Measurements from ENCODE around the gene TACR2.
A peak's percentile ranks its signal among the peaks of the same experiment; 100 is the strongest.

TACR2 gene

GRCh38 chr10:69449841-69450240 is 33.1 kb upstream of the TACR2 start:
- DNase-seq = peak; percentile 38

- no peak for DNase-seq
These were observed 30.0 kb upstream of the TACR2 start for GRCh38 chr10:69446650-69447151.

DNA sequence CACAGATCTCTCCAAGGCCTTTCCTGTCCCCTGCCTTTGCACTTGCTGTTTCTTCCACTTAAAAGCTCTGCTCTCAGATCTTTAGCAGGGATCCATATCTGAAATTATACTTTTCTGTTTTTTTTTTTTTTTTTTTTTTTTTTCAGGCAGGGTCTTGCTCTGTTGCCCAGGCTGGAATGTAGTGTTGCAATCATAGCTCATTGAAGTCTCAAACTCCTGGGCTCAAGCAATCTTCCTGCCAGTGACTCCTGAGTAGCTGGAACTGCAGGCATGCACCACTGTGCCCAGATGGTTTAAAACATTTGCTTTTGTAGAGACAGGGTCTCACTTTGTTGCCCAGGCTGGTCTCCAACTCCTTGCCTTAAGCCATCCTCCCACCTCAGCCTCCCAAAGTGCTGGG is 29.5 kb upstream of the TACR2 start:
- DNase-seq = no peak

DNA sequence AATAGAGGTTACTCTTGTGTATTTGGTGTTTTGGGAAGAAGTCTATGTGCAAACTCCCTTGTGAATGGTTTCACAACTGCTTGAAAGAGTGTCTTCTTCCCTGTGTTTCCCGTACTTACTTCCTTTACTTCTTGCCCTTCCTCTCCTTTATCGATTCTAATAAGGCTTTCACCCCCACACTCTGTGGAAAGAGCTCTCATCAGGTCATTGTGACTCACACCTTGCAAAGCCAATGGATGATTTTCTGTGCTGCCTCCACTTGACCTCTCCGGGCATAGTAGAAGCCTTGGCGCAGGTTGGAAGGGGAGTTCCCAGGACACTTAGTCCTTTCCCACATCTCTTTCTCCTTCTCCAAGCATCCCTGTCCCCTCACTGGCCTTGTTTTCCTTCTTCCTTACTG is 28.3 kb upstream of the TACR2 start:
- DNase-seq = no peak

- DNase-seq = no peak
These were observed 26.6 kb upstream of the TACR2 start for GRCh38 chr10:69443354-69443753.

DNA sequence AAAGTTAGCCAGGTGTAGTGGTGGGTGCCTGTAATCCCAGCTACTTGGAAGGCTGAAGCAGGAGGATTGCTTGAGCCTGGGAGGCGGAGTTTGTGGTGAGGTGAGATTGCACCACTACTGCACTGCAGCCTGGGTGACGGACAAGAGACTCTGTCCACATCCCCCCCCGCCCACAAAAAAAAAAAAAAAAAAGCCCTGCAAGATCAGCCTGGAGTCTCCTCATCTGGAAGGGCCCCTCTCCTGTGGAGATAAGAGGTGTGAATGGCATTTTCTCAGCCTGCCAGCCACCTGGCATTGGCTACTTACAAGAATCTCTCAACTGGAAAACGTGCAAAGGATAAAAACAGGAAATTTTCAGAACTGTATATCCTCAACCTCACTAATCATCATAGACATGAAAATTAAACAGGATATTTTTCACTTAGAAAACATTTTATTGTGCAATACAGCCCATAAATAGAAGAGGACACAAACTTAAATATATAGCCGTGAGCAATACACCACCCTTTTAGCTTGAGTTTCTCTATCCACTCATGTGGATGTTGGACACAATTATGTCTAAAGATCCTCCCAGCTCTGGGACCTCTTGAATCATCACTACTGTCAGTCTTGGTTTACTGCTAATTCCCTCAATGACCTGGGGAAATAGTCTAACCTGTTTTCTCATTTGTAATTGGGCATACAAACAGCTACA is 23.2 kb upstream of the TACR2 start:
- DNase-seq = no peak

DNA sequence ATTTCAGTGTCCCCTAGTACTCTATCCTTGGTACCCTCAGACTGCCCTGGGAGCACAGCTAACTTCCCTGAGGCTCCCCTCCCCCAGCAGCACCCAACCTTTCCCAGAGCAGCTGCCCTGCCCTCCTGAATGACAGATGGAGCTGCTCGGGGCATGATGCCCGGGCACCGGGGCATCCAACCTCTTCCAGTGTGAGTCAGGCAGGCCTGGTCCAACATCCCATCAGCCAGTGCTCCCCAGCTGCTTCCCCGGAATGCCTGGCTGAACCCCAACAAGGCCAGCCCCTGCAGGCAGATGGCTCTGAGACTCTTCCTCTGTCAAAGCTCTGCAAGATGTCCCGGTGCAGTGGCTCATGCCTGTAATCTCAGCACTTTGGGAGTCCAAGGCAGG is 22.6 kb upstream of the TACR2 start:
- no peak for DNase-seq

DNA sequence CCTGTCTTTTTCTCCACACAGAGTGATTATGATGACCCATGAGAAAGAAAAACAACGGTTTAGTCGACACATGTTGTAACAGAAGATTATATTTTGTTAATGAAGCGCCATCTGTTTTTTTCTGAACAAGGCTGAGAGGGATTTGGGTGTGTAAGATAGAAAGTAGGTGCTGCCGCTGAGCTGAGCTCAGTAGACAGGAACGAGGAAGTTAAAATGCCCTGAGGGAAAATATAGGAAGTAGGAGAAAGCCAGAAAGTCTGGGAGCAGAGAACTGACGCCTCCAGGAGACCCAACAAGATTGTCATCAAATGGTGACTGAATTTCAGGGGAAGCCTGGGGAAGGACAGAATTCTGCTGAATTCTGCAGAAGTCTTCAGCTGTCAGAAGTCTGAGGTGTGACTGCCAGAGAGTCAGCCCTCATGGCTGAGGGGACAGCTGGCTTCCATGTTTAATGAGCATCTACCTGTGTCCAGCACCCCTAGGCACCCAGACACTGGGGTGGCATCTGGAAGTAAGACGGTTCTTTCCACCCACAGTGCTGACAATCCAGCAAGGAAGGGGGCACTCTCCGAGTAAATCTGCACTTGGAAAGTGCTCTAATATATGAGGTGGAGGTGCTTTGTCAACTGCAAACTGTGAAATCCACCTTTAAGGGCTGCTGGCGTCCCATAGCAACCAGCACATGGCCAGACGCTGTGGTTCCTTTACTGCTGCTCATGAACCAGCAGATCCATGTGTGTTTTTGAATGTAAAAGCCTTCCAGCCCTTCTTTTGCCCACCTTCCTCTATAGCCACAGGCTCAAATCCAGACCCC is 22.0 kb upstream of the TACR2 start:
- no peak for DNase-seq

GRCh38 chr10:69437321-69438259 is 20.9 kb upstream of the TACR2 start:
- DNase-seq = no peak

GRCh38 chr10:69435966-69436520 is 19.3 kb upstream of the TACR2 start:
- DNase-seq = no peak

- no peak for DNase-seq
These were observed 18.2 kb upstream of the TACR2 start for GRCh38 chr10:69434926-69435325.

GRCh38 chr10:69434169-69434568 is 17.5 kb upstream of the TACR2 start:
- DNase-seq = no peak

DNA sequence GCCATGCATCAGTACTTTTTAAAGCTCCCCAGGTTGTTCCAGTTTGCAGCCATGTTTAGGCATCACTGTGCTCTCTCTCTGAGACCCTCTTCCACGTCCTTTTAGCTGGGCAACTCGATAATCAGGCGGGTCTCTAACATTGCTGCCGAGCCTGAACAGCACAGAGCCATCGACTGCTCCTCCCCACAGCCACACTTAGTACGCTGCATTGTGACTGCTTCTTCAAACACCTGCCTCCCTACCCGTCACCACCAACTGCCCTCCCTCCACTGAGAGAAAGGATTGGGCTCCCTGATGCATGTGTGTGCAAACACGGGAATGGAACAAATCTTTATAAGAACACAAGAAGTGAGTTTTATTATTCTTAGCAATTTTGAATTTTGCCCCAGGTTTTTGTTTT is 11.4 kb upstream of the TACR2 start:
- no peak for DNase-seq

DNA sequence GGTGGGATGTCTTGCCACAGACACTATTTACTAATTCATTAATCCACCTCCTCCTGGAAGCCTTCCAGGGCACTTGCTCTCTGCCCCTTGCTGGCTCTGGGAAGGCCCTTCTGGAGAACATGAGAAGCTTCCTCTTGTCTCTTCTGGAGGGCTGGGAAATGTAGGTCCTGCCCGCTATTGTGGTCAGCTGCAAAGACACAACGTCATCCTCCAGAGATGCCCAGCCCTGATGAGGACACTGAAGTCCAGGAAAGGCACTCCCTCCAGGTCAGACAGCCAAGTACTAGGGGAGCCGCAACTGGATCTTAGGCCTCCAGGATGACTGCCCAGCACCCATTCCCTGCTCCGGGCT is 9.6 kb upstream of the TACR2 start:
- DNase-seq = no peak

DNA sequence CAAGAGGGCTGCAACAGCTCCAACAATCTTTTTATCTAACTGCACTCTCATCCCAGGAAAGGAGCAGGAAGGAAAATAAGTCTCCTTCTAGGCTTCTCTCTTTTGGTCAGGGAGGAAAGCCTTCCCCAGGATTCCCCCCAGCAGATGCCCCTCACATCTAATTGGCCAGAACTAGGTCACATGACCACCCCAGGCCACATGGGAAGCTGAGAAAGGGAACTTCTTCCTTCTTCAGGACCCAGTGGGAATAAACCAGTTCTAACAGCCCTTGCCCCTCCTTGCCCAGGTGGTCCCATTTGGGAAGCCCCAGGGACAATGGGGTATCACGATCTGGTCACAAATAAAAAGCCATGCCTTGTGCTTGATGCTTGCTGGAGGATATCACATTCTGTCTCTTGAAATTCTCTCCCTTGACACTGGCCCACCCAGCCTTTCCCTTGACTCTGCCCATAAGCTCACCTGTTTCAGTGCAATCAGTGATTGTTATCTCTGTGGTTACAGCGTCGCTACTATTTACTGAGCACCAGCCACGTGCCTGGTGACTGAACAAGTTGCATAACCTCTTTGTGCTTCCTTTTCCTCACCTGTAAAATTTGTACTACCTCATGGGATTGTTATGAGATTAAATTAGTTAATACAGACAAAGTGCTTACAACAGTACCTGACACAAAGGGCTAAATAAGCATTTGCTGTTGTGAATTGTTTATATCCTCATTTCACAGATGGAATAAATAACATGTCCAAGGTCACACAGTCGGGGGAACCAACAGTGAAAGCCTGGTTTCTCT is 9.0 kb upstream of the TACR2 start:
- no peak for DNase-seq

DNA sequence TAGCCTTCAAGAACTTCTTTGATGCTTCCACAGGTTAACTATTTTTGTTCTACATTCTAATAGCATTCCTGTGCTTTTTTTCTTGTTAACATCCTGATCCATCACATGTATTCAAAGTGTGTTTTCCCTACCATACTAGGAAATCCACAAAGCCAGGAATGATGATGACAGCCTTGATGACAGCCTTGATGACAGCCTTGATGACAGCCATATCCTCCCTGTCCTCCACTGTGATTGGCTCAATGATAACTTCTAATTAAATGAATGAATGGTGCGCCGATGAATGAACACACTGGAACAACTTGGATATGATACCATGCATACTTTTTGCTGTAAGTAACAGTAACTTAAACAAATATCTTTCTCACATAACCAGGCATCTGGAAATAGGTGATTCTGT is 8.3 kb upstream of the TACR2 start:
- no peak for DNase-seq

DNA sequence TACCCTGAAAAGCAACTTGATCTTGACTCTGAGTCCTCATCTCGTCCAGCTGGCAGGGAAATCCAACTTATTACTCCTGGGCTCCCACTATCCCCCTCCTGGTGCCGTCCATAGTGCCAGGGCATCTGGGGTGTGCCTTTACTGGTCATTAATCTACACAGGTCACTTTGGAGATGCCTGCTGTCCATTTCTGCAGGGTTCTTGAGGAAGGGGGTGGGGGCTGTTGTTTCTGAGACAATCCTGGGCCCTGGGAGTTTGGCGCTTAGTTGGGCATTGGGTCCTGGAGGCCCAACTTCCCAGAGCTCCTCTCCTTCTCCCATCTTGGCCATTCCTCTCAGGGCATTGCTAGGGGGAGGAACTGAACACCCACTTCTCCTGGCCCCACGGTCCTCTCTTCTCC is 6.0 kb upstream of the TACR2 start:
- no peak for DNase-seq

- DNase-seq = no peak
These were observed 5.0 kb upstream of the TACR2 start for GRCh38 chr10:69421611-69422308.

- DNase-seq = no peak
These were observed 3.0 kb upstream of the TACR2 start for GRCh38 chr10:69419744-69420126.

DNA sequence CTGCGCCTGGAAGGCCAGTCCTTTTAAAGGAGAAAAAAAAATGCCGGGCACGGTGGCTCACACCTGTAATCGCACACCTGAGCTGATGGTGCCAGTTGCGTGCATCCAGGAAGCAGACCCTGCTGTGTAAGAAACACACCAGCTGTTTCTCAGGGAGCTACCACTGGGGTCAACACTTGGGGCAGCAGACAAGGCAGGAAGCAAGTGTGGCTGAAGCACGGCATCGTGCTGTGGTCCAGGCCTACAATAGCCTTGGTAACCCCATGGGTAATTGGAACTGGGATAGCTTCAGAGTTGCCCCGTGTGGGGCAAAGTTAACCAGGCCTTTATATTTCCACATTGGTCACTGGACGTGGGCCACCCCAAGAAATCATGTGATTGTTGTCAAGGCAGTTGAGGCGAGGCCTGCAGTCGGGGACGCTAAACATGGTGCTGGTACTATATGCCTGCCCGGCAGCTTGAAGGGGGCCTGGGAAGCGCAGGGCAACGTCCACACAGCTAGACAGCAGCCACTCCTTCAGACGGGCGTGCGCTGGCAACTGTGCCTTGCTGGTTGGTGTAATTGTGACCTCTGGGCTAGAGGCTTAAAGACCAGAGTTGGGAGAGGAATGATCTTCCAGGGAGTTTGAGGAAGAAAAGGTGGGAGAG is 2.5 kb upstream of the TACR2 start:
- DNase-seq = no peak

Data from stimulated activated CD4-positive, alpha-beta T cell treated with anti-CD3 and anti-CD28 coated beads, Interleukin-4, amount 100 ng/mL, for 1 hour (primary cell).